Endometrium (tissue), 2 donors: ENCODE measurements around the gene DERL3.
"Not testable (repeated sequence)": the region's sequence is repeated elsewhere in the genome, so short reads cannot be mapped to it uniquely, and the experiment has no call there.

Source experiments
- FAIRE-seq: peaks from 2 replicates; lab custom pipeline; 2012; peaks lifted over from hg19 to GRCh38; lab: Jason Lieb, UNC
- donor health status: control.
- donor health status: control.

The DERL3 gene

DNA sequence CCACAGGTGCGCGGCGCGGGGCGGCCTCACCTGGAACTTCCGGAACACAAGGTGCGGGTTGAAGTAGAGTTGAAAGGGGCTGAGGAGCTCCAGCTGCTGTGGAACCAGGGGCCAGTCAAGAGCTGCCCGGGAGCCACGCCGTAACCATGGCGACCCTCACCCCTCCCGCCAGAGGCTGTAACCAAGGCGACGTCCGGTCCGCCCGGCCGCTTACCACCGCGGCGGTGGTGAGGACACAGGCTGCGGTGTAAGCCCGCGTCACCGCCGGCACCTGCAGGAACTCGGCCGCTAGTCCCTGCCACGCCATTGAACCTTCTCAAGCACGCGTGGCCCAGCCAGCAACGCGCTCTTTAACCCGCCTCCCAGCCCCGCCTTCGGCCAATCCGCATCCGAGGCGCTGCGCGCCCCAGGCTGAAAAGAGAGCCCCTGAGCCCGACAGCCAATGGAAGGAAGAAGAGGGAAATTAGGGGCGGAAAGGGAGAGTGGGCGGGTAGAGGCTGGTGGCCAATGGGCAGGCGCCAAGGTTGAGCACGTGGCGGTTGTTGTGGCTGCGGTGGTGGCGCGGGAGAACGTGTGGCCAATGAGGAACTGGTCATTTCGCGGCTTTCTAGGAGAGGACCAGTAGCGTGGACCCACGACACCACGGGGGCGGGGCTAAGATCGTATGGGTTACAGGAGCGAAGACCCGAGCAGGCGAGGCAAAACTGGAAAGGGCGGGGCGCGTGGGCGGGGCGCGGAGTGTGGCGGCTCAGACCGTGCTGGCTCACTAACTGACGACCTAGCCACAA, at the start of gene DERL3:
Gene DERL3 (minus strand): TSS at position 326 of the 788 bp plus-strand sequence. CDS start 19 bp downstream, at position 307.
- FAIRE-seq = peak; percentile 90

DNA sequence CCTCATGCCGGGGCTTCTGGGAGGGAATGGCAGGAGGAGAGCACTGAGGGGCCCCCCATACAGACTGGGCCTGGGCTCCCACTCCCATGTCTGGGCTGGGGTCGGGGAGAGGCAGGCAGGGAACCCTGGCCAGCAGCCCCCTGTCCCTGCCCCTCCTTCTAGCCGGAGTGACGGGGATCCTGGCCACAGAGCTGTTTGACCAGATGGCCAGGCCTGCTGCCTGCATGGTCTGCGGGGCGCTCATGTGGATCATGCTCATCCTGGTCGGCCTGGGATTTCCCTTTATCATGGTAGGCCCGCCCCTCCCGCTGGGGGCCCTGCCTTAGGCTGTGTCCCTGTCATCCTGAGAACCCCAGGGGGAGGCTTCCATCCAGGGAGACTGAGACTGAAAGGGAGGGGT, 45.3 kb upstream of the DERL3 start:
- FAIRE-seq = no peak

DNA sequence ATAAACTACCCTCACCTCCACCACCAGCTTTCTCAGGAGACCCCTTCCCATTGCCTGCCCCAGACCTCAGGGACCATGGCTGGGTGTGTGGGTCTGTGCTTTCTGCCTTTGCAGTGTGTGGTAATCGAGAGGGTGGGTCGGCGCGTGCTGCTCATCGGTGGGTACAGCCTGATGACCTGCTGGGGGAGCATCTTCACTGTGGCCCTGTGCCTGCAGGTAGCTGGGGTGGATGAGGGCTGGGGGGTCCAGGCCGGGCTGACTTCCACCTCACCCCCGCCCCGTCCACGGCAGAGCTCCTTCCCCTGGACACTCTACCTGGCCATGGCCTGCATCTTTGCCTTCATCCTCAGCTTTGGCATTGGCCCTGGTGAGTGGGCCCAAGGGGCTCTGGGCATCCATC, 44.9 kb upstream of the DERL3 start:
- no peak for FAIRE-seq

DNA sequence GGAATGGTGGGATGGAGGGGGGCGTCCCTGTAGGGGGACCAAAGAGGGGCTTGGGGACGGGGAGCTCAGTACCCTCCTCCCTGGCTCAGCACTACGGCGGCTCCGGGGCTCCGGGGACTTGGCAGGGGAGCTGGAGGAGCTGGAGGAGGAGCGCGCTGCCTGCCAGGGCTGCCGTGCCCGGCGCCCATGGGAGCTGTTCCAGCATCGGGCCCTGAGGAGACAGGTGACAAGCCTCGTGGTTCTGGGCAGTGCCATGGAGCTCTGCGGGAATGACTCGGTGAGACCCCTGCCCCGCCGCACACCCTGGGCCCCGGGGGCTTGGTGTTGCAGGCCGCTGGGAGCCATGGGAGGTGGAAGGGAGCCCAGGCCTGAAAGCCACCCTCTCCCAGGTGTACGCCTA, 43.6 kb upstream of the DERL3 start:
- FAIRE-seq = no peak

DNA sequence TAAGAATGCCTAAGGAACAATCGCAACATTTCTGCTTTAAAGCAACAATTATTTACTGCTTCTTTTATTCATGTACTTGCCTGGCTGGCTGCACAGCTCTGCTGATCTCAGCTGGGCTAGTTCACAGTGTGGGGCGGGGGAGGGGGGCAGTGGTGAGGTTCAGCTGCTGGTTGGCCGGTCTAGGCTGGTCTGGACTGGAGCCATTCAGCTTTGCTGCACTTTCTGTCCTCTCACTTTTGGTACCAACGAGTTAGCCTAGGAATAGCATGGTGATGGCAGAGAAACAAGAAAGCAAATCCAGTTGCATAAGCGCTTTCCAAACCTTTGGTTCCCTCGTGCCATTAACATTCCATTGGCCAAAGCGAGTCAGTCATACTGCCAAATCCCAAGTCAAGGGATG, 39.4 kb upstream of the DERL3 start:
- FAIRE-seq = no peak

DNA sequence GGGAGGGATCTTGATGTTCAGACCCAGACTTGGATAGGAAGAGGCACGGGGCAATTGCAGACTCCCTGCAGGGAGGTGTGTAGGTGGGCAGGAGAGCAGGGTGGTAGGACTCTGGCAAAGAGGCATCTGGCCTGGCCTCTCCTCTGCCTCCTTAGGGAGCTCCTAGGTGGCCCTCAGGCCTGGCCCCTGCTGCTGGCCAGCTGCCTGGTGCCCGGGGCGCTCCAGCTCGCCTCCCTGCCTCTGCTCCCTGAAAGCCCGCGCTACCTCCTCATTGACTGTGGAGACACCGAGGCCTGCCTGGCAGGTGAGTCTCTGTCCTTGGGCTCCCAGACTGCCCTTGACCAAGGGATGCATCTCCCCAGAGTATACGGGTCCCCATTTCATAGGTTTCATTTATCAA, 38.8 kb upstream of the DERL3 start:
- no peak for FAIRE-seq

DNA sequence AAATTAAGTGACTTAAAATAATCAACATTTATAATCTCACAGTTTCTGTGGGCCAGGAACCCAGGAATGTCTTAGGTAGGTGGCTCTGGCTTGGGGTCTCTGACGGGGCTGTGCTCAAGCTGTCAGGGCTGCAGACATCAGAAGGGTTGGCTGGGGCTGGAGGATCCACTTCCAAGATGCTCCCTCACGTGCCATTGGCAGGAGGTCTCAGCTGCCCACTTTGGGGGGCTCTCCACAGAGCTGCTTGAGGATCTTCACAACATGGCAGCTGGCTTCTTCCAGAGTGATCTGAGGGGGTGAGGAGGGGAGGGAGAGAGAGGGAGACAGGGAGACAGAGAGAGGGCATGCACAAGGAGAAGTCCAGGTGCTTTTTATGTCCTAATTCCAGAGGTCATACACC, 37.0 kb upstream of the DERL3 start:
- no peak for FAIRE-seq

DNA sequence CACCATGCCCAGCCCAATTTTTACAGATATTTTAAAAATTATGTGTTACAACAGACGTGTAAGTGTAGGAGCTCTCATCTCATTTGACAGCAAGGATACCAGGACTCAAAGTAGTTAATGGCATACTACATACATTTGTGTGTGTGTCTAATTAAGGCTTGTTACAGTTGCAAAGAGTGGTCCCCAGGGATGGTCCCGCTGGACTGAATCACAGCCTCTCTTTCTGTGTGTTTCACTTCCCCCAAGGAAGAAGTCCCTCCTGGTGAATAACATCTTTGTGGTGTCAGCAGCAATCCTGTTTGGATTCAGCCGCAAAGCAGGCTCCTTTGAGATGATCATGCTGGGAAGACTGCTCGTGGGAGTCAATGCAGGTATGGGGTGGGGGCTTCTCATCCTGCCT, 36.1 kb upstream of the DERL3 start:
- no peak for FAIRE-seq

DNA sequence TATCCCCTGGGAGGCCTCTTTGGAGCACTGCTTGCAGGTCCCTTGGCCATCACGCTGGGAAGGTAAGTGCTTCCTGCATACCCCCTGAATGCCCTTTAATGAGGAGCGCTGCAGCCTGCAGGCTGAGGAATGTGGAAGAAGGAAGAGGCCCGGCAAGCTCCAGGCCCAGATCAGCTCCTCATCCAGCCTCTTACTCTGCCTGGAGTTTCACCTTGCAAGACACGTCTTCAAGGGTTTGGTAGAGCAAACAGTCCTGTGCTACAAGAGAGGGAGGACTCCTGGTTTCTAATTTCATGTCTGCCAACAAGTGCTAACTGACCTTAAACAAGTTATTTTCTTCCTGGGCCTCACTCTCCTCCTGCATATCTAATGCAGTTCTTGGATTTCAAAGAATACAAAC, 29.8 kb upstream of the DERL3 start:
- no peak for FAIRE-seq

DNA sequence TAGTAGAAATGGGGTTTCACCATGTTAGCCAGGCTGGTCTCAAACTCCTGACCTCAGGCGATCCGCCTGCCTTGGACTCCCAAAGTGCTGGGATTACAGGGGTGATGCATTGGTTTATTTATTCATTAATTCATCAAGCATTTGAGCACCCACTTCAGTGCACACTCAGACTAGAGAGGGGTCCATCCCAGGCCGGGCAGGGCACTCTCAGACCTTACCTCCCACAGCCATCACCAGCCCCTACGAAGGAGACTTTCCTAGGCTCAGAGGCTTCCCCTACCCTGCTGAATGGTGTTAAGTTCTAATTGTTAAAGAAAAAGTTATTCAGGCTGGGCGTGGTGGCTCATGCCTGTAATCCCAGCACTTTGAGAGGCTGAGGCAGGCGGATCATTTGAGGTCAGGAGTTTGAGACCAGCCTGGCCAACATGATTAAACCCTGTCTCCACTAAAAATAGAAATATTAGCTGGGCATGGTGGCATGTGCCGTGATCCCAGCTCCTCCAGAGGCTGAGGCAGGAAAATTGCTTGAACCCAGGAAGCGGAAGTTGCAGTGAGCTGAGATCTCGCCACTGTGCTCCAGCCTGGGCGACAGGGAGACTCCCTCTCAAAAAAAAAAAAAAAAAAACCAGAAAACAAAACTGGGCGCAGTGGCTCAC, 25.8 kb upstream of the DERL3 start:
- not testable (repeated sequence) for FAIRE-seq

DNA sequence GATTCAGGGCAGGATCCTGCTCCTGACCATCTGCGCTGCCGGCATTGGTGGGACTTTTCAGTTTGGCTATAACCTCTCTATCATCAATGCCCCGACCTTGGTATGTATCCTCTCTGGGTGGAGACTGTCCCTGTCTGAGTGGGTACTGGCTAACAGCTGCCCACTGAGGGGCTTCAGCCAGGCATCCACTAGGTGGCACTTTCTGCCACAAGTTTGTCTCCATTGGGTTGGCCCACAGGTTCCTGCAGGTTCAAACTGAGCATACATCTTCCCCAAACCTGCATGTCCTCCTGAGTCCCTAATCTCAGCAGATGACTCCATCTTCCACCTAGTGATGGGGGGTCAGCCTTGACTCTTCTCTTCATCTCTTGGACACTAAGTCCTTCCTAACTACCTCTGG, 23.3 kb upstream of the DERL3 start:
- FAIRE-seq = no peak

DNA sequence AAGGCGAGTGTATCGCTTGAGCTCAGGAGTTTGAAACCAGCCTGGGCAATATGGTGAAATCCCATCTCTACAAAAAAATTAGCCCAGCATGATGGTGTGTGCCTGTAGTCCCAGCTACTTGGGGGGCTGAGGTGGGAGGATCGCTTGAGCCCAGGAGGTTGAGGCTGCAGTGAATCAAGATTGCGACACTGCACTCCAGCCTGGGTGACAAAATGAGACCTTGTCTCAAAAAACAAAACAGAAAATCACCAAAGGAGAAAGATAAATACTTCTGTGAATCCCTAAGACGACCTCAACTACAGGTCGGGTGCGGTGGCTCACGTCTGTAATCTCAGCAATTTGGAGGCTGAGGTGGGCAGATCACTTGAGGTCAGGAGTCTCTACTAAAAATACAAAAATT, 21.4 kb upstream of the DERL3 start:
- FAIRE-seq = not testable (repeated sequence)

DNA sequence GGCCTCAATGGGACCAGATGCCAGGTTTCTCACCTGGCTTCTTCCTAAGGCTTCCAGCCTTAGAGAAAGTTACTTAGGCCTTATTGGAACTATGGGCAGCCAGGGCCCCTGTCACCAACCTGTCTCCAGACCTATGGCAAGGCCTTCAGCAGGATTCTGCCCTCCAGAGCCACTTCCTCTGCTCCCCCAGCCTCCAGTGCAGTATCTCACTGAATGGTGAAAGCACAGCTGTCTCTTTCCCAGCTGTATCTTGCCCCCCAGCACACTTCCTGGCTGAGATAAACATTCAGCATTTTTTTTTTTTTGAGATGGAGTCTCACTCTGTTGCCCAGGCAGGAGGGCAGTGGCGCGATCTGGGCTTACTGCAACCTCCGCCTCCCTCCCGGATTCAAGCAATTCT, 20.4 kb upstream of the DERL3 start:
- no peak for FAIRE-seq

DNA sequence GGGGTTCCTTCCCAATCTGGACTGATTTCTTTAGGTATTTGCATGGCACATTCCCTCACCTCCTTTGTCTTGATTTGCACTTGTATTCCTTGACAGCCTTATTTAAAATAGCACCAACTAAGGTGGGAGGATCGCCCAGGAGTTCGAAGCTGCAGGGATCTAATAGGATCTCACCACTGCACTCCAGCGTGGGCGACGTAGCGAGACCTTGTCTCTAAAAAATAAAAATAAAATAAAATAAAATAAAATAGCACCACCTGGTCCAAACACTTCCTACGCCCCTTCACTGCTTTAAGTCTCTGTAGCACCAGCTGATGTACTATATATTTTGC, 19.6 kb upstream of the DERL3 start:
- no peak for FAIRE-seq

DNA sequence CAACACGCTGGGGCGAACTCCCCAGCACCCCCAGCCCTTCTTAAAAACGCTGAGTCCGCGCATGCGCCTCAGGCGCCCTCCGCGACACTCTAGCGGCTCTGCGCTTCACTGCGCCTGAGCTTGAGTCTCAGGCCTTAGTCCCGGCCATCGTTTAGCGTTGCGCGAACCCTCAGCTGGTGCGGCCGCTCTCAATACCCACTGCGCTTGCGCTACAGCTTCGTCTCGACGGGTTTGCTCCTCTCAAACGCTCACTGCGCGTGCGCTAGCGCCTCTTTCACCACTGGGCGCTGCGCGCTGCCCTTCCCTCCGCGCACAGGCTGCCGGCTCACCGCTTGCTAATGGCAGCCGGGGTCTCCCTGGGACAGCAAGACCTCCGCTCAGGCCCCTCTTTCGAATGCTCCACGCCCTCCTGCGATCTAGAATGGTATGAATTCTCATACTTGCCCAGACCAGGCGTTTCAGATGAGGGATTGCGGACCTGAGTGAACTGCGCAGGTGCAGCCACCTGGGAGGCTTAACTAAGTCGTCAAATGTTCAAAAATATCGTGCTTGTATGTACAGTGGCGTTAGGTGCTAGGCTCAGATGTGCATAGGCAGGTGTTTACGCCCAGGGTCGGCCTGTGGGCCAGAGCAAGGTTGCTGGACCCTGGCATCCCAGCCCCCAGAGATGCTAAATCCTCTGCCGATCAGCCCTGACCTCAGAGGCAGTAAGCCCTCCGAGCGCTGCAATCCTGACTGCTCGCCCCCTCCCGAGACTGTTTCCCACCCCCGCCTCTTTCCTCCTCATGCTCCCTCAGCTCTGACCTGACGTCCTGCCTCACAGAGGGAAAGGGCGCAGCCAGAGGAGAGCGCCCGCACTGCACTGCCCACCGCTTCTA, 19.0 kb upstream of the DERL3 start, which contains the start of gene SLC2A11:
Gene SLC2A11 (plus strand): TSS at position 270 of the 878 bp plus-strand sequence. CDS start 125 bp downstream, at position 395.
- peak; percentile 37 for FAIRE-seq

DNA sequence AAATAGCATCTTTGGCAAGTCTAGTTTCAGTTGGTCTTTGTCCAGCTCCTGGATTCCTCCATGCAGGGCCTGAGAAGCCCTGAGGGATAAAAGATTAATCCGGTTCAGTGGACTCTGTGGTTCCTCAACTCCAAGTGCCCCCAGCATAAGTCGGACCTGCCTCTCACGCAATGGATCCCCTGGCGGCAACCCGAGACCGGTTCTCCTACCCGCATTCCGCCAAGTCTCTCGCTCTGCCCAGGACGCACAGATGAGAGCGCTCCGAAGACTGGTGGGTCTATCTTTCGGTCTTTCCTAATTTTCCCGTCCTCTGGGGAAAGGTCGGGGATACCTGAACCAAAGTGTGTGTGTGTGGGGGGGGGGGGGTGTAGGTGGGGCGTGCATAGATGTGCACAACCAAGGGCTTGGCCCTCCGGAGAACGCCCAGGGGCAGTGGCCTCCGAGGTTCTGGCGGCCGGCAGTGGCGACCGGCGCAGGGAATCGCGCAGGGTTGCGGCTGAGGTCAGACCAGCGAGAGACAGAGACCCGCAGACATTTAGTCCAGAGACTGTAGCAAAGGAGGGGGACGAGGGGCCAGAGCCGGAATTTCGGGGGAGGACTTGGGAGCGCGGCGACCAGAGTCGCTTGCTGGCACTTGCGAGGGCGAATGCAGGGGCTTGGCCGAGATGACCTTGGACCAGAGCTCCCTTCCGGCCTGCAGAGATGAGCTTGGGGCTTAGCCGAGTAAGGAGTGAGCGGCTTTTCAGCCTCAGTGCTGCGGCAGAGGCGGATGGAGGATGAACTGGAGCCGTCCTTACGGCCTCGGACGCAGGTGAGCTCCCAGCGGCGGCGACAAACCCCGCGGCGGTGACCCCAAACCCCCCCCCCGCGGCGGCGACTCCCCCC, 18.2 kb upstream of the DERL3 start:
- FAIRE-seq = no peak

DNA sequence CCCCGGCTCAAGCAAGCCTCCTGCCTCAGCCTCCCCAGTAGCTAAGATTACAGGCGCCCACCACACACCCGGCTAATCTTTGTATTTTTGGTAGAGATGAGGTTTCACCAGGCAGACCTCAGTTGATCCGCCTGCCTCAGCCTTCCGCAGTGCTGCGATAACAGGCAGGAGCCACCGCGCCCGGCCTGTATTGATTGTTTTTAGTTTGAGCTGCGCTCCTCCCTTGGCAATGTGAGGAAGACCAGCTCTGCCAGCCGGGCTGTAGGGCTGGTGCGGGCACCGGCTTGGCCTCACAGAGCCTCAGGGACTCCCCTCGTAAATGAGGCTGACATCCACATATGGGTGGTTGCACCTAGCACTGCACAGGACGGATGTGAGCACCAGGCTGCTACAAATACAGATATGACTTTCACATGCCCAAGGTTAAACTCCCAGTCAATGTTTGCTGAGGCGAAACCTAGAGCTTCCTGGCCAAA, 11.4 kb upstream of the DERL3 start:
- no peak for FAIRE-seq

DNA sequence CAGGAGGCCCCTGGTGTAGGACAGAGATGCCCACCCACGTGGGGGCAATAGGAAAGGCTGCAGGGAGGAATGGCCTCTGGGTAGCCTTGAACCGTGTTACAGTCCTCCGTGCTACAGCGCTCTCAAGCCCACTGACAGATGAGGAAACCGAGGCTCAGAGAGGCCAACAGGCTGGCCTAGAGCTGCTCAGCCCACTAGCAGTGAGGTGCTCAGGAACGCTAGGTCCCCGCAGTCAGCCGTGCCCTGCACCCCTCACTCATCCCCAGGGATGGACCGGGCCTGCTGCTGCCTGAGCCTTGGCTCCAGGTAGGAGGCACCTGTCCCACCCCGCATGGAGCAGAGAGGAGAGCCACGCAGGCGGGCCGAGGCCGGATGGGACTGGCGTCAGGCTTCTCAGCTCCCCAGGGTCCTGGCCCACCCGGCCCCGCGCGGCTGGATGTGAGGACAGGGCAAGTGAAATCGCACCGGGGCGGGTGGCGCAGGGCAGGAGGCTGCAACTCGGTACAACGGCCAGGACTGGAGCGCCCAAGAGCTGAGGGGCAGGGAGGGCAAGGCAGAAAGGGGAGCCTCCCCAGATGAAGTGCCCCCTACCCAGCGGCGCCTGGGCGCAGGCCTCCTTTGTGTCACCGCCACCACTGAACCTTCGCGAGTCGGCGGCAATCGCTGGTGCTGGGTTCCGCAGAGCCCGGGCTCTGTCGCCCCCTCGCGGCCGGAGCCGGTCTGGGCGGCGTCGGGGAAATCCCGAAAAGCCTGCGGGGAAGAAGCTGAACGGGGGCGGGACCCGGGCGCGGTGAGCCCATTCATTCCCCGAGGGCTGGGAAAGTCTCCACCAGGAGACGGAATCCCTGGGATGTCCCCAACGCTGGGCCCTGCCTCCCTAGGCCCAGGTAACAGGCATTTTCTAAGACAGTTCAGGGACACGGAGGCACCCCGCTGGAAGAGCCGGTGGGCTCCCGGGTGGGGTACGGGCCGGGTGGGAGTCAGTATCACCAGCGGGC, 10.5 kb upstream of the DERL3 start:
- FAIRE-seq = no peak

DNA sequence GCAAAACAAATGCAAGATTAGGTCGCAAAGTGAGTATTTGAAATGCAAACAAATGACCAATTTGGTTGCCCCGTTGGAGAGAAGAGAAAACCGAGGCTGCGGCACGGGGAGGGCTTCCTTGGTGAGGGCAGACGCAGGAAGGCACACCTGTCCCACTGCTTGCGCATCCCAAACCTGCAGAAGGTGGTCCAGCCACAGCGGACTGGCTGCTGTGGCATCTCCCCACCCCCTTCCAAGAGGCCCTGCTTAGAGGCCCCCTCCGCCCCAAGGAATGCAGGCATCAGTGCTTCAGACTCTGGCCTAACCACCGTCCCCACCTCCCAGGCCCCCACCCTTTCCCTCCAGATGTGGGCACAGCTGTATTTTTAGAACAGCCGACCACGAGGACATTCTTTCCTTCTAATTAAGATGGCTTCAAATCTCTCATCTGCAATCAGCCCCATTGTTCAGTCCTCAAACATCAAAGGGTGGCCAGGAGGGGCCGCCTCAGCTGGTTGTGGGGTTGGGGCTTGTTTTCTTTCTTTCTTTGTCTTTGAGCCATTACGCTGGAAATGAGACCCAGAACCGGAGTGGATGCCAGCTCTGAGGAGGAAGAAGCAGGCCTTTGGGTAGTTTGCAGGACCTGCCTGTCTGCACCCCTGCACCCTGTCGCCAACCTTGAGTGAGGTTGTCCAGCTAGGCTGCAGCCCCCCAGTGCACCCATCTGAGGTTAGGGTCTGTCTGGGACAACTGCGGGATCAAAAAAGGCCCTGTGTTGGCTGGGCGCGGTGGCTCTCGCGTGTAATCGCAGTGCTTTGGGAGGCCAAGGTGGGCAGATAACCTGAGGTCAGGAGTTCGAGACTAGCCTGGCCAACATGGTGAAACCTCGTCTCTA, 9.4 kb upstream of the DERL3 start:
- FAIRE-seq = no peak
